NCI-H187 treated with DMSO at 0.1 percent for 48 hours (cell line): ENCODE results near the gene RELCH.

ENCODE experiments used
- DNase-seq: peaks from one replicate; lab custom pipeline; 2025; lab: John Stamatoyannopoulos, UW

Gene RELCH

DNA sequence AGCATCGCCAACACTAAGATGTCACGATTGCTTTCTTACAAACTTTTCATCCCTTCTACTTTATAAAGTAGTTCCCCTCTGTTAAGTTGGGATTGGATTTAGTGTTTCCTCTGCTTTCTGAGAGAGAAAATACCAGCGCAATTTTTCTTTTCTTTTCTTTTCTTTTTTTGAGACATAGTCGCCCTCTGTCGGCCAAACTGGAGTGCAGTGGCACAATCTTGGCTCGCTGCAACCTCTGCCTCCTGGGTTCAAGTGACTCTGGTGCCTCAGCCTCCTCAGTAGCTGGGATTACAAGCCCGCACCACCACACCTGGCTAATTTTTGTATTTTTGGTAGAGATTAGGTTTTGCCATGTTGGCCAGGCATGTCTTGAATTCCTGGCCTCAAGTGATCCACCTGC, 9.0 kb downstream of the RELCH start:
- DNase-seq: no peak

DNA sequence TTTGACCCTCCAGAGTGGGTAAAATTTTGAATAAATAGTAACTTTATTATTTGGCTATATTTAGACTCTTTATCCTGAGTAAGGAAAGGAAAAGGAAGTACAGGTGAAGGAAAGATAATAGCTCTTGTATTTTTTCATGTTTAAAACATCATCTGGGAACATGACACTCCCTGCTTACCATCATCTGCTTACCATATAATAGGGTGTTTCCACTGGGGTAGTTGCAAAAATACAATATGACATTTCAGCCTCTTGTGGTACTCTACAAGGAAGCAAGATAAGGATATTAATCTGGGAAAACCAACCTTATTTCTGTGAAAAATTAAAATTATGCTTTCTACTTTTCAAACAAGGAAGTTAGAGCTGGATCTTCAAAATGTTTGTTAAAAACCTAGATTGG, 9.9 kb downstream of the RELCH start:
- DNase-seq: no peak

- no peak for DNase-seq
Observed at GRCh38 chr18:62198259-62198658, 11.2 kb downstream of the RELCH start.

GRCh38 chr18:62199629-62200028, 12.6 kb downstream of the RELCH start:
- no peak for DNase-seq

GRCh38 chr18:62200121-62200914, 13.3 kb downstream of the RELCH start:
- DNase-seq: no peak

GRCh38 chr18:62201870-62202269, 14.8 kb downstream of the RELCH start:
- no peak for DNase-seq

- DNase-seq: no peak
Observed at GRCh38 chr18:62205824-62206223, 18.8 kb downstream of the RELCH start.

- no peak for DNase-seq
Observed at GRCh38 chr18:62206593-62206992, 19.5 kb downstream of the RELCH start.

- no peak for DNase-seq
Observed at GRCh38 chr18:62209046-62209445, 22.0 kb downstream of the RELCH start.

GRCh38 chr18:62210138-62210537, 23.1 kb downstream of the RELCH start:
- no peak for DNase-seq

DNA sequence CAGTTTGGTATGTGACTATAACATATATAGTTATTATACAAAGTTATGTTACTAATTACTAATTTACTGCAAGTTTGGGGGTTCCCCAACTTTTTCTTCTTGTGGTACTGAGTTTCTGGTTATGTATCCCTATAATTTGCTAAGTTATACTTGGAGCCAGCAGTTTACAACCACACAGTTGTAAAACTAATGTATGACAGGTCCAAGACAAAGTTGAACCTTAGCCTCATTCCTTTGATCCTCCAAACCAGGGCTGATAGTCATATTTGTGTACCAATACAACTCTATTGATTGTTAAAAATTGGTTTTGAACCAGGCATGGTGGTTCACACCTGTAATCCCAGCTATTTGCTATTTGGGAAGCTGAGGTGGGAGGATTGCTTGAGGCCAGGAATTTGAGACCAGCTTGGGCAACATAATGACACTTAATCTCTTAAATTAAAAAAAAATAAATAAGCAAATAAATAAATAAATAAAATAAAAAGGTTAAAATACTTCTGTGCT, 24.3 kb downstream of the RELCH start:
- no peak for DNase-seq

DNA sequence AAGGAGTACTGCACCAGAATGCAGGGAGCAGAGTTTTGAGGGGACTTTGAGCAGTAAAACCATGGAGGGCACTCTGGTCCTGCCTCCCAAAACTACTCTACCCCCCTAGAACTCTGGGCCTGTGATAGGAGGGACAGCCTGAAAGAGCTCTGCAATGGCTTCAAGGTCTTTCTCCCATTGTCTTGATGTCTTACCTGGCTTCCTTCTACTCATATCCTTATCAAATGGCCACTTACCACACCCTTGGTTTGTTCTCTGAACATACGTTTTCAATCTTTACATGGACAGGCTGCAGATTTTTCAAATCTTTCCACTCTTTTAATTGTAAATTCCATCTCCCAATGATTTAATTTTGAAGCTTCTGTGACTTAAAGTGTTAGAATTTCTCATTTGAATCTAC, 27.7 kb downstream of the RELCH start:
- no peak for DNase-seq

GRCh38 chr18:62224229-62224628, 37.2 kb downstream of the RELCH start:
- no peak for DNase-seq

- DNase-seq: no peak
Observed at GRCh38 chr18:62226047-62226446, 39.0 kb downstream of the RELCH start.

GRCh38 chr18:62236252-62236651, 49.2 kb downstream of the RELCH start:
- DNase-seq: no peak

DNA sequence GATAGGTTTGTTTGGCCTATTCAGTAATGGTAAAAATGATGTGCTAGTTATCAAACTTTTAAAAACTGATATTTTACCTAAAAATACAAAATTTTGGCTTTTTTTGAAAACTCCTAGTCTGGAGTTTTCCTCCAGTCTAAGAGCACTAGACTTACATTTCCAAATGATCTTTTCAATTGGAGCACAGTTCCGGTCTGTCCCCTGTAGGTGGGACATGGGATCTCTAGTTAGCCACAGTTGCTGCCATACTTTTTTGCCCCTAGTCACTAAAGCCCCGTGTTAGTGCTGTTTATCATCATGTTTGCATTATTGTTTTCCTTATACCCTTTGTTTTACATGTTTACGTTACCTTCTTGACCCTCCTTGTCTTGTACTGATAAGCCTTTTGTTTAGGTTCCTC, 52.4 kb downstream of the RELCH start:
- DNase-seq: no peak

DNA sequence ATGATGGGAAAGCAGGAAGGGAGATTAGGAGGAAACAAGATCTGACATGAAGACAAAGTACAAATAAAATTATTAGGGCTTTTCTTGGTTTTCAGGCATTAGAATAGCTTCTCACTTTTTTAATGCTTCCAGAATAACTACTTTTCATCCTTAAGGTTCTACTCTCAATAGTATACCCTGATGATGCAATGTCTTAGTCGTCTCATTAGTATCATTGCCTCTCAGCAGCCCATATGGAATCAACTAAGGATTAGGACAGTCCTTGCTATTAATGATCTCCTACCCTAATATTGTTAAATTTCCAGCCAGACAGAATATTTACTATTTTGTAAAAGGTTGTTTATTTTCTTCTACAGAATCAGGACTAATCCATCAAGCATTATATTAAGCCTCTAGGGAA, 55.9 kb downstream of the RELCH start:
- DNase-seq: no peak

- DNase-seq: no peak
Observed at GRCh38 chr18:62245177-62245576, 58.1 kb downstream of the RELCH start.

GRCh38 chr18:62245699-62246098, 58.6 kb downstream of the RELCH start:
- no peak for DNase-seq

DNA sequence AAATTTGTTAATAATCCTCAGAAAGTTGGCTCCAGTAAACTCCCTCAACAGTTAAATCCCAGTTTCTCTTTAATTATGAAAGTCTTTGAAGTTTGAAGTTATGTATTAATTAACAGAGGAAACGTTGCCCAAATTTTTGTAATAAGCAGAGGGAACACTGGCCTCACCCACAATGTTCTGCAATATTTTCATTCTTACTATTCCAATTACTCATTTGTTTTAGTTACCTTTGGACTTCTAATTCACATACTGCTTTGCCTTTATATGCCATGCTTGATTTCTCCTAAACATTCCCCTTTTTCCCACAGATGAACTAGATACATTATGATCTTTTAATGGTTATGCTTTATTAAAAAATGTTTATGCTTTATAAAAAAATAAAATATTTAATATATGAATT, 61.3 kb downstream of the RELCH start:
- no peak for DNase-seq

- no peak for DNase-seq
Observed at GRCh38 chr18:62249478-62250097, 62.5 kb downstream of the RELCH start.

- DNase-seq: no peak
Observed at GRCh38 chr18:62250475-62250874, 63.4 kb downstream of the RELCH start.

DNA sequence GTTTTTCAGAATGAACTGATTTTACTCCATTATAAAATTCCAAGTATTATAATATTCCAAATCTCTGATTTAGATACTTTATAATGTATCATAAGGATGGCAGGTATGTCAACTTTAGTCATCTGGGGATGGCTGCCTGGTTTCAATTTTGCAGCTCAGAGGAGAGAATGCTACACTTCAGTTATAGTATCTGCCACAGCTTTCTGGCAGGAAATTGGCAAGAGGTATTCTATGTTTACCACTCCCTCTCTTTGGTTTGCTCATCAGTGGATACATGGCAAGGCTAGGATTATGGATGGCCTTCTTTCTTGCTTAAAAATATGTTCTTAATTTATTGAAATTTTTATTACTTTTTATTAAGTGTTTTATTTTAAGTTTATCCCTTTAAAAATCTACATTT, 71.0 kb downstream of the RELCH start:
- no peak for DNase-seq

GRCh38 chr18:62258616-62259015, 71.6 kb downstream of the RELCH start:
- DNase-seq: no peak
